ENCODE results near the gene DDB1.

The DDB1 gene

GRCh38 chr11:61331651-61332050, 1.3 kb downstream of the DDB1 start:
- DNase-seq (ENCODE audit: low read depth) = no peak
- H3K4me3 ChIP-seq (ENCODE audit: control insufficient read depth, low read depth, low read length) = peak overlapping the region; percentile 87
- no peak for TF ChIP-seq CTCF (IDR thresholded peaks at IDR 0.05; ENCODE audit: control insufficient read depth, insufficient read depth, low read depth, low read length, missing control alignments)

GRCh38 chr11:61329871-61330270, 3.0 kb downstream of the DDB1 start:
- DNase-seq (ENCODE audit: low read depth) = no peak
- H3K4me3 ChIP-seq (ENCODE audit: control insufficient read depth, low read depth, low read length) = no peak overlapping the region
- no peak for TF ChIP-seq CTCF (IDR thresholded peaks at IDR 0.05; ENCODE audit: control insufficient read depth, insufficient read depth, low read depth, low read length, missing control alignments)

- DNase-seq (ENCODE audit: low read depth) = no peak
- no peak overlapping the region for H3K4me3 ChIP-seq (ENCODE audit: control insufficient read depth, low read depth, low read length)
- TF ChIP-seq CTCF (IDR thresholded peaks at IDR 0.05; ENCODE audit: control insufficient read depth, insufficient read depth, low read depth, low read length, missing control alignments) = no peak
Observed at GRCh38 chr11:61328351-61328750, 4.6 kb downstream of the DDB1 start.

GRCh38 chr11:61327669-61328071, 5.2 kb downstream of the DDB1 start:
- TF ChIP-seq CTCF (IDR thresholded peaks at IDR 0.05; ENCODE audit: control insufficient read depth, insufficient read depth, low read depth, low read length, missing control alignments) = no peak
- no peak for DNase-seq (ENCODE audit: low read depth)
- no peak overlapping the region for H3K4me3 ChIP-seq (ENCODE audit: control insufficient read depth, low read depth, low read length)

- TF ChIP-seq CTCF (IDR thresholded peaks at IDR 0.05; ENCODE audit: control insufficient read depth, insufficient read depth, low read depth, low read length, missing control alignments) = no peak
- no peak for DNase-seq (ENCODE audit: low read depth)
- H3K4me3 ChIP-seq (ENCODE audit: control insufficient read depth, low read depth, low read length) = no peak overlapping the region
Observed at GRCh38 chr11:61325649-61326414, 7.1 kb downstream of the DDB1 start.

- H3K4me3 ChIP-seq (ENCODE audit: control insufficient read depth, low read depth, low read length) = no peak overlapping the region
- no peak for TF ChIP-seq CTCF (IDR thresholded peaks at IDR 0.05; ENCODE audit: control insufficient read depth, insufficient read depth, low read depth, low read length, missing control alignments)
- DNase-seq (ENCODE audit: low read depth) = no peak
Observed at GRCh38 chr11:61315260-61315659, 17.6 kb downstream of the DDB1 start.
